H9 (cell line): ENCODE data around the gene NCR1. TPM values are rescaled to one million over a fixed set of nuclear protein-coding genes. Genes with fewer than 3 reads are reported as not detected.
A peak's percentile ranks its signal among the peaks of the same experiment; 100 is the strongest.
"Not testable (repeated sequence)": the region's sequence is repeated elsewhere in the genome, so short reads cannot be mapped to it uniquely, and the experiment has no call there.

Experiments used
- DNase-seq: peaks from one replicate; pipeline ENCODE4 v3.0.0-alpha.2; 2017
- H2AFZ ChIP-seq: one replicate; pipeline ENCODE4 v1.6.1; 2013; ENCODE audit warnings: mild to moderate bottlenecking, low read length, control low read depth, moderate library complexity
- H2AK5ac ChIP-seq: 2 replicates; pipeline ENCODE4 v1.6.1; 2013; ENCODE audit warnings: low read length, control low read depth, mixed read lengths; ENCODE audit not compliant: insufficient read length
- H2BK120ac ChIP-seq: one replicate; pipeline ENCODE4 v1.6.1; 2013; ENCODE audit warnings: low read depth, mild to moderate bottlenecking, low read length, control low read depth, inconsistent platforms; ENCODE audit not compliant: poor library complexity, severe bottlenecking
- H2BK12ac ChIP-seq: 2 replicates; pipeline ENCODE4 v1.6.1; 2013; ENCODE audit warnings: low read length, control low read depth, mixed read lengths, low read depth; ENCODE audit not compliant: insufficient read length
- H2BK15ac ChIP-seq: 2 replicates; pipeline ENCODE4 v1.6.1; 2013; ENCODE audit warnings: low read depth, low read length, control low read depth
- H2BK20ac ChIP-seq: one replicate; pipeline ENCODE4 v1.6.1; 2013; ENCODE audit warnings: low read depth, mild to moderate bottlenecking, low read length, control low read depth, inconsistent platforms; ENCODE audit not compliant: poor library complexity, severe bottlenecking
- H2BK5ac ChIP-seq: 2 replicates; pipeline ENCODE4 v1.6.1; 2013; ENCODE audit warnings: low read length, control low read depth, mixed read lengths; ENCODE audit not compliant: insufficient read length
- H3K14ac ChIP-seq: 2 replicates; pipeline ENCODE4 v1.6.1; 2013; ENCODE audit warnings: low read length, control low read depth; ENCODE audit not compliant: insufficient read depth
- H3K18ac ChIP-seq: 2 replicates; pipeline ENCODE4 v1.6.1; 2013; ENCODE audit warnings: low read depth, mild to moderate bottlenecking, mixed read lengths, low read length, control low read depth; ENCODE audit not compliant: insufficient read length
- H3K23ac ChIP-seq: 2 replicates; pipeline ENCODE4 v1.6.1; 2013; ENCODE audit warnings: low read length, control low read depth, mixed read lengths, low read depth; ENCODE audit not compliant: insufficient read length
- H3K23me2 ChIP-seq: 2 replicates; pipeline ENCODE4 v1.6.1; 2013; ENCODE audit warnings: low read depth, mild to moderate bottlenecking, mixed read lengths, low read length, control low read depth; ENCODE audit not compliant: insufficient read length, poor library complexity, severe bottlenecking
- H3K27ac ChIP-seq: 2 replicates; pipeline ENCODE4 v1.5.1; 2013; ENCODE audit warnings: low read length, control low read depth, mixed read lengths, low read depth; ENCODE audit not compliant: insufficient read length
- H3K27me3 ChIP-seq: 2 replicates; pipeline ENCODE4 v1.6.1; 2013; ENCODE audit warnings: low read length, control low read depth, inconsistent platforms; ENCODE audit not compliant: insufficient read depth
- H3K4ac ChIP-seq: 2 replicates; pipeline ENCODE4 v1.6.1; 2013; ENCODE audit warnings: low read depth, mild to moderate bottlenecking, control low read depth, inconsistent platforms, low read length, moderate library complexity
- H3K4me1 ChIP-seq: 2 replicates; pipeline ENCODE4 v1.6.1; 2013; ENCODE audit warnings: low read length, control low read depth, inconsistent platforms; ENCODE audit not compliant: insufficient read depth
- H3K4me2 ChIP-seq: 2 replicates; pipeline ENCODE4 v1.6.1; 2013; ENCODE audit warnings: low read length, control low read depth, mixed read lengths; ENCODE audit not compliant: insufficient read length, insufficient read depth
- H3K56ac ChIP-seq: 2 replicates; pipeline ENCODE4 v1.6.1; 2013; ENCODE audit warnings: low read depth, mild to moderate bottlenecking, mixed read lengths, low read length, control low read depth; ENCODE audit not compliant: insufficient read length
- H3K79me1 ChIP-seq: 2 replicates; pipeline ENCODE4 v1.6.1; 2013; ENCODE audit warnings: low read depth, mild to moderate bottlenecking, moderate library complexity, low read length, control low read depth, inconsistent platforms; ENCODE audit not compliant: insufficient read depth, poor library complexity, severe bottlenecking
- H3K79me2 ChIP-seq: 2 replicates; pipeline ENCODE4 v1.6.1; 2013; ENCODE audit warnings: low read length, control low read depth, inconsistent platforms; ENCODE audit not compliant: insufficient read depth
- H3K9ac ChIP-seq: 2 replicates; pipeline ENCODE4 v1.6.1; 2013; ENCODE audit warnings: low read length, control low read depth, mixed read lengths; ENCODE audit not compliant: insufficient read length; ENCODE audit errors: extremely low read depth
- H3K9me3 ChIP-seq: one replicate; pipeline ENCODE4 v1.6.1; 2013; ENCODE audit warnings: low read depth, low read length, inconsistent platforms; ENCODE audit not compliant: control insufficient read depth
- H3T11ph ChIP-seq: one replicate; pipeline ENCODE4 v1.6.1; 2013; ENCODE audit warnings: mild to moderate bottlenecking, low read length, control low read depth, inconsistent platforms
- H4K20me1 ChIP-seq: one replicate; pipeline ENCODE4 v1.6.1; 2013; ENCODE audit not compliant: control insufficient read depth, insufficient read length, insufficient read depth
- H4K5ac ChIP-seq: 2 replicates; pipeline ENCODE4 v1.6.1; 2013; ENCODE audit warnings: low read depth, mild to moderate bottlenecking, mixed read lengths, low read length, control low read depth; ENCODE audit not compliant: insufficient read length
- H4K8ac ChIP-seq: replicated peaks from 2 replicates; pipeline ENCODE4 v1.6.1; 2013; ENCODE audit warnings: low read length, control low read depth, mixed read lengths, low read depth; ENCODE audit not compliant: insufficient read length
- H4K91ac ChIP-seq: 2 replicates; pipeline ENCODE4 v1.6.1; 2013; ENCODE audit warnings: low read depth, mild to moderate bottlenecking, moderate library complexity, mixed read lengths, low read length, control low read depth; ENCODE audit not compliant: insufficient read length
- H3K27ac Mint-ChIP-seq, 3 experiments: 2 replicates in 2 of 3; 3 replicates in 1 of 3; pipeline ENCODE4 v1.8.0; 2020 to 2021; ENCODE audit warnings: mixed read lengths in 3 of 3, mild to moderate bottlenecking in 1 of 3, moderate library complexity in 1 of 3
- H3K27me3 Mint-ChIP-seq: 2 replicates; pipeline ENCODE4 v1.8.0; 2021; ENCODE audit warnings: low read depth, mild to moderate bottlenecking, moderate library complexity, mixed read lengths
- H3K36me3 Mint-ChIP-seq, 3 experiments: 2 replicates in 2 of 3; 3 replicates in 1 of 3; pipeline ENCODE4 v1.8.0; 2020 to 2021; ENCODE audit warnings: low read depth in 3 of 3, mixed read lengths in 3 of 3; ENCODE audit not compliant: insufficient read depth in 1 of 3
- H3K4me1 Mint-ChIP-seq, 2 experiments: 2 replicates each; pipeline ENCODE4 v1.8.0; 2020; ENCODE audit warnings: mixed read lengths in 2 of 2
- H3K4me3 Mint-ChIP-seq, 2 experiments: 2 replicates in 1 of 2; 3 replicates in 1 of 2; pipeline ENCODE4 v1.8.0; 2020 to 2021; ENCODE audit warnings: mild to moderate bottlenecking in 2 of 2, mixed read lengths in 2 of 2, moderate library complexity in 1 of 2
- H3K9me3 Mint-ChIP-seq, 2 experiments: 2 replicates in 1 of 2; 3 replicates in 1 of 2; pipeline ENCODE4 v1.8.0; 2020; ENCODE audit warnings: mild to moderate bottlenecking in 2 of 2, mixed read lengths in 2 of 2, moderate library complexity in 1 of 2
- CTCF ChIP-seq: fragments of 200-600 bp; sonication (generic); conservative IDR thresholded peaks from 3 replicates; pipeline ENCODE4 v1.8.0; 2021; ENCODE audit warnings: antibody characterized with exemption, mild to moderate bottlenecking
- WGBS: extraction: QIAGEN DNeasy Blood & Tissue Kit; methylation state at CpG from one replicate; pipeline ENCODE4 v1.1.7; 2013; ENCODE audit warnings: missing lambda C conversion rate, low lambda C conversion rate, mixed read lengths; ENCODE audit not compliant: insufficient read length; ENCODE audit errors: extremely low coverage; 5-methylcytosine and 5-hydroxymethylcytosine counted together
- total RNA-seq: library from RNA; stranded (reverse); gene quantifications from 2 replicates; pipeline ENCODE4 v1.2.1, GENCODE V29; 2021

Gene NCR1
- total RNA-seq, 1 experiment from 2014 or later = 2.0 TPM

DNA sequence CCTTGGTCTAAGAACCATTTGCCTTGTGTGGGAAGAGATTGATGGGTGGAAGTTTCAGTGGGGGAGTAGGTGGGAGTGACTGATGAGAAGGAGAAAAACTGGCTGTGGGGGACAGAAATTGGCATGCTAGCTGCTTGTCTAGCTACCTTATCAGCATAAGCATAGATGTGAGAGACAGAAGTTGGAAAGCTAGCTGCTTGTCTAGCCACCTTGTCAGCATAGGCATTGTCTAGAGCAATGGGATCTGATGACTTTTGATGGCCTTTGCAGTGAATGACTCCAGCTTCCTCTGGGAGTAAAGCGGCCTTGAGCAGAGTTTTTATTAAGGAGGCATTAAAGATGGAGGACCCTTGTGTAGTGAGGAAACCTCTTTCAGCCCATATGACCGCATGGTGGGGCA is 9.9 kb upstream of the NCR1 start:
- Mint-ChIP-seq H3K27ac (peak overlapping the region in 1 of 3 experiments; percentile 85; a peak in 2 of 7 replicates), H3K4me3 (no peak overlapping the region), H3K4me1 (peaks cover 0 to 59% of the 10 kb centered on the region in 2 experiments; a peak in 2 of 4 replicates), H3K27me3 (no peaks in the 10 kb centered on the region; the same call in 1 of the 2 replicates), H3K9me3 (peaks cover 13 to 94% of the 10 kb centered on the region in 2 experiments; a peak in 4 of 5 replicates), H3K36me3 (peaks cover 2 to 13% (median 8%) of the 10 kb centered on the region in 3 experiments; a peak in 3 of 7 replicates)
- no peak overlapping the region for H2BK20ac ChIP-seq
- H3K18ac ChIP-seq = no peak overlapping the region
- no peak overlapping the region for H4K91ac ChIP-seq
- no peaks in the 10 kb centered on the region for H3K23me2 ChIP-seq
- H3K56ac ChIP-seq = no peak overlapping the region
- H3K27ac ChIP-seq = no peak overlapping the region
- DNase-seq = no peak
- peaks cover 3% of the 10 kb centered on the region; the same call in 1 of the 2 replicates for H3K4me1 ChIP-seq
- no peaks in the 10 kb centered on the region for H3K9me3 ChIP-seq
- no peak overlapping the region for H2AFZ ChIP-seq
- no peak overlapping the region for H2BK5ac ChIP-seq
- no peak overlapping the region for H2BK15ac ChIP-seq
- H3K79me1 ChIP-seq = no peaks in the 10 kb centered on the region
- no peak overlapping the region for H2BK120ac ChIP-seq
- no peak overlapping the region for H3K4ac ChIP-seq
- no peak overlapping the region for H3K23ac ChIP-seq
- H2BK12ac ChIP-seq = no peak overlapping the region
- H3K14ac ChIP-seq = no peak overlapping the region
- H3K9ac ChIP-seq = no peak overlapping the region
- no peaks in the 10 kb centered on the region for H4K20me1 ChIP-seq
- H3K79me2 ChIP-seq = no peaks in the 10 kb centered on the region
- no peak overlapping the region for H4K8ac ChIP-seq
- no peak overlapping the region for H3T11ph ChIP-seq
- no peak overlapping the region for H4K5ac ChIP-seq
- no peaks in the 10 kb centered on the region for H3K27me3 ChIP-seq
- no CpG with 5 or more reads among the region's 2 CpGs for WGBS
- no peak for TF ChIP-seq CTCF
- H3K4me2 ChIP-seq = no peak overlapping the region
- no peak overlapping the region for H2AK5ac ChIP-seq

GRCh38 chr19:54898685-54899084 is 7.3 kb upstream of the NCR1 start:
- H3K56ac ChIP-seq, H3K79me1 ChIP-seq, H3K27ac ChIP-seq, H2BK5ac ChIP-seq, H3K4ac ChIP-seq, H3K4me3 Mint-ChIP-seq, H3K23ac ChIP-seq, DNase-seq, H2BK120ac ChIP-seq, H3K9ac ChIP-seq, H3T11ph ChIP-seq, H2AFZ ChIP-seq, H2BK12ac ChIP-seq, H3K18ac ChIP-seq, H3K14ac ChIP-seq, H3K27ac Mint-ChIP-seq, H3K4me2 ChIP-seq, H4K20me1 ChIP-seq, H3K23me2 ChIP-seq, H4K8ac ChIP-seq, H2BK20ac ChIP-seq, H2BK15ac ChIP-seq, H2AK5ac ChIP-seq, H4K91ac ChIP-seq, H3K79me2 ChIP-seq, H3K9me3 ChIP-seq, H3K4me1 ChIP-seq, H3K27me3 ChIP-seq, H3K27me3 Mint-ChIP-seq, H4K5ac ChIP-seq: not testable (repeated sequence)
- H3K4me1 Mint-ChIP-seq = peaks cover 0 to 47% of the 10 kb centered on the region in 2 experiments; a peak in 2 of 4 replicates
- WGBS = no CpG with 5 or more reads among the region's 7 CpGs
- H3K36me3 Mint-ChIP-seq = peaks cover 2 to 13% (median 8%) of the 10 kb centered on the region in 3 experiments; a peak in 3 of 7 replicates
- peaks cover 9 to 91% of the 10 kb centered on the region in 2 experiments; a peak in 4 of 5 replicates for H3K9me3 Mint-ChIP-seq
